ENCODE measurements around the gene CDKAL1. TPM values are rescaled to one million over a fixed set of nuclear protein-coding genes. Genes with fewer than 3 reads are reported as not detected.
"Not testable (repeated sequence)": the region's sequence is repeated elsewhere in the genome, so short reads cannot be mapped to it uniquely, and the experiment has no call there.

CDKAL1 gene
- total RNA-seq, 1 donor, result 26.8 TPM

- peak; percentile 50 for DNase-seq (ENCODE audit: low read depth)
- TF ChIP-seq CTCF (IDR thresholded peaks at IDR 0.05; ENCODE audit: insufficient read depth, low read depth, low read length), result no peak
- H3K4me3 ChIP-seq (ENCODE audit: low read depth, low read length), result no peak overlapping the region
Measured at GRCh38 chr6:20606831-20607230, 72.6 kb downstream of the CDKAL1 start.

GRCh38 chr6:20608356-20608755, 74.1 kb downstream of the CDKAL1 start:
- no peak for DNase-seq (ENCODE audit: low read depth)
- H3K4me3 ChIP-seq (ENCODE audit: low read depth, low read length), result no peak overlapping the region
- no peak for TF ChIP-seq CTCF (IDR thresholded peaks at IDR 0.05; ENCODE audit: insufficient read depth, low read depth, low read length)

DNA sequence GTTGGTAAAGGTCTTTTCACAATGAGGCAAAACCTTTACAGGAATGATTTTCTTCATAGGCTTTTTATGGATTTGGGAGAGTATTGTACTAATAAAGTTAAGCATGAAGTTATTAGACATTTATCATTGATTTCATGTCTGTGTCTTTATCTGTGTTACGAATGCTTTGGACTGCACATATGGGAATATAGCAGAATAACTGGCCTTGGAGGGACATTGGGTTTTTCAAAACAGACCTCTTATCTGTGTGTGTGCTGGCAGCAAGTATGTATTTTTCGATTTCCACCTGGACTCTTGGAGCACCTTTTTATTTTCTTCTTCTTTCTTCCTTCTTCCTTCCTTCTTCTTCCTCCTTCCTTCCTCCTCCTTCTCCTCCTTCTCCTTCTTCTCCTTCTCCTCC, 74.6 kb downstream of the CDKAL1 start:
- H3K4me3 ChIP-seq (ENCODE audit: low read depth, low read length), result no peak overlapping the region
- no peak for TF ChIP-seq CTCF (IDR thresholded peaks at IDR 0.05; ENCODE audit: insufficient read depth, low read depth, low read length)
- no peak for DNase-seq (ENCODE audit: low read depth)

GRCh38 chr6:20609924-20610323, 75.7 kb downstream of the CDKAL1 start:
- not testable (repeated sequence) for DNase-seq (ENCODE audit: low read depth); H3K4me3 ChIP-seq (ENCODE audit: low read depth, low read length)

GRCh38 chr6:20610636-20611370, 76.5 kb downstream of the CDKAL1 start:
- no peak overlapping the region for H3K4me3 ChIP-seq (ENCODE audit: low read depth, low read length)
- peak; percentile 69 for DNase-seq (ENCODE audit: low read depth)
- TF ChIP-seq CTCF (IDR thresholded peaks at IDR 0.05; ENCODE audit: insufficient read depth, low read depth, low read length), result no peak

GRCh38 chr6:20617537-20617936, 83.3 kb downstream of the CDKAL1 start:
- DNase-seq (ENCODE audit: low read depth); H3K4me3 ChIP-seq (ENCODE audit: low read depth, low read length): not testable (repeated sequence)

DNA sequence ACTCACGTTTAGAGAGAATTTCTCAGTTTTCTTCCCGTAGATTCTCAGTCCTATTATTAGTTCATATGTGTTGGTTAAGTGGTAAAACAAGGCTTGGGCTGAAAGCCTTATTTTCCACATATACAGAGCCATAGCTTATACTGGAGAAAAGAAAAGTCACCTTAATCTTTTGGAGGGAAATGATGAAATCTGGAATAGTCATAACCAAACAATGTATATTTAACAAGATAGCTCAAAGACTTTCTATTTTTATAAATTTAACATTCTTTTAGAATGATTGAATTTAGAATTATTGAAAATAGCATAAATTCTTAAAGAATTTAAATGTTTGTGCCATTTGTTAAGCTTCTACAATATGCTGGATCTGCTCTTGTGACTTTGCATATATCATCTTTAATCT, 85.8 kb downstream of the CDKAL1 start:
- H3K4me3 ChIP-seq (ENCODE audit: low read depth, low read length), result no peak overlapping the region
- TF ChIP-seq CTCF (IDR thresholded peaks at IDR 0.05; ENCODE audit: insufficient read depth, low read depth, low read length), result no peak
- DNase-seq (ENCODE audit: low read depth), result no peak

DNA sequence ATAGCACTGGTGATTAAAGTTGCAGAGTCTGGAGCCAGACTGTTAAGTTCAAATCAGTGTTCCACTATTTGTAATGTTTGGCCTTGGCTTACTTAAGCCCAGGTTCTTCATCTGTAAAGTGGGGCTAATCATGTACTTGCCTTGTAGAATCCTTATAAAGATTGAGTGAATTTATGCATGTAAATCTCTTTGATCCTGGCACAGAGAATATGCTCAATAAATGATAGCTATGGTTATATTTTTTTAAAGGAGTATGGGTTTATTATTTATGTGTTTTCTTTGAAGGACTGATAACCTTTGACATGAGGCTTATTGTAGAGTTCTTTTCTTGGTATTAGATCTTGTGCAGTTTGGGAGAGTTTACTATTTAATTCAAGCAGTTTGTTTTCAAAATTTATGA, 89.5 kb downstream of the CDKAL1 start:
- peak; percentile 45 for DNase-seq (ENCODE audit: low read depth)
- no peak for TF ChIP-seq CTCF (IDR thresholded peaks at IDR 0.05; ENCODE audit: insufficient read depth, low read depth, low read length)
- H3K4me3 ChIP-seq (ENCODE audit: low read depth, low read length), result no peak overlapping the region

Measured in fibroblast of villous mesenchyme (primary cell).